GM21723 (cell line): ENCODE measurements around the gene ABLIM2.

ENCODE experiments used
- ATAC-seq: cut with Tn5 transposase; IDR thresholded peaks from one replicate; pipeline ENCODE4 v1.9.1; 2021; ENCODE audit warnings: mild to moderate bottlenecking, moderate library complexity; ENCODE audit not compliant: unreplicated experiment

Gene ABLIM2

GRCh38 chr4:8010618-8011017 is 148.0 kb downstream of the ABLIM2 start:
- no peak for ATAC-seq

DNA sequence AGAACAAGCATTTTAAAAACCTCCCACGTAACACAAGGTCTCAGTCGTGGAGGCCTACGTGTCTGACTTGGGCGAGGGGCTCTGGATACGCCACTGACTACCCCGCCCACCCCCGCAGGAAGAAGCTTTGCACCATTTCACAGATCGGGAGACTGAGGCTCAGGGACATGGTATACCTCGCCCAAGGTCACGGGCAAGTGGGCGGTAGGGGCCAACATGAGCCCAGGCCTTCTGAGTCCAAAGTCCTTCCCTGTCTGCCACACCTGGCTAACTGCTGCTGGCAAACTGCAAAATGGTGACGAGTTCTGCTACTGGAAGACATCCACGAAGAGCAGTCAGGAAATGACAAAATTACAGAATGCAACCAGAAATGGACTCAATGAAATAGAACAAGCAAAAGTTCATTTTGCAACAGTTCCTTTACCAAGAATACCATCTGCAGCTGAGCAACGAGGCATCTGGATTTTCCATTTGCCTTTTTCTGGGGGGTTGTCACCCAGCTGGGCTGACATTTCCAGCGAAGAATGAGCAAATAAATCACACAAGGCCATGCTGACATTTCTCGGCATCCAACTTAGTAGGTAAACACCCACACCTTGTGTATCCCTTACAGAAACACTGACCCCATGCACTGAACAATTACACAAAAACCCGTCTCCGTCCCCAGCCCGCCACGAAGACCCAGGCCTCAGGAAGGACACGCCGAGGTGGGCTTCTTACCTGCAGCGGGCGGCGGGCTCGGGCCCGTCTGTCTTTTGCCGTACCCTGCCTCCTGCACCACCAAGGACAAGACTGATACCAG is 148.7 kb downstream of the ABLIM2 start:
- no peak for ATAC-seq

DNA sequence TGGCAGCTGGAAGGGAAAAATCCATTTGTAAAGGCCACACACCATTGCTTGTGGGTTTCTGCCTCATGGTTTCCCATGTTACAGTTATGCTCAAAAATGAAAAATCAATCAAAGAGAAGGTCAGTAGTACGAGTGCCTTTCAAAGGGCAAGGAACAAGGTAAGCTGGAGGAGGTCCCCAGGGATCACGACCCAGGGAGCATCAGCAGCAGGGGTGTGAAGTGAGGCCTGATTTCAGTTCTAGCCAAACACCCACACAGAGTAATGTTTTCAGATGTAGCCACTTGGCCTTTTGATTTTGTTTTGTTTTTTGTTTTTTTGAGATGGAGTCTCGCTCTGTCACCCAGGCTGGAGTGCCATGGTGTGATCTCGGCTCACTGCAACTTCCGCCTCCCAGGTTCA is 149.5 kb downstream of the ABLIM2 start:
- ATAC-seq: no peak

GRCh38 chr4:8008391-8008790 is 150.2 kb downstream of the ABLIM2 start:
- no peak for ATAC-seq

DNA sequence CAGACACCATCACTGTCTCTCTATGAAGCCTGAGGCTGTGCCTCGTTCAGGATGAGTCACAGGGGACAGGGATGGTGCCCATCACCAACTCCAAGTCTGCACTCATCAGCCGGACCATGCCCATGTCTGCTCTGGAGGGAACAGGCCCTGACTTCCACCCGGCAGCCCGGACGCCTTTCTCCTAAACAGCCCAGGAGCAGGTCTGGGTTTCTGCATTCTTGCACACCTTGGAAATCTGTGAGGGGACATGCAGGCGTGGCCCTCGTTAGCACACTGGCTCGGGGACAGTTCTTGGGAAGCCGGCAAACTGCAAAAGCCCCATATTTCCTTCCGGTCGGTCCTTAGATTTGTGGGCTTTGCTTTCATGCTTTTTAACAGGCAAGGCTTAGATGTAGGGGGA is 151.0 kb downstream of the ABLIM2 start:
- ATAC-seq: no peak

GRCh38 chr4:8006471-8006870 is 152.1 kb downstream of the ABLIM2 start:
- ATAC-seq: no peak

- no peak for ATAC-seq
Observed at GRCh38 chr4:8005814-8006215, 152.8 kb downstream of the ABLIM2 start.

- no peak for ATAC-seq
Observed at GRCh38 chr4:8005033-8005808, 153.4 kb downstream of the ABLIM2 start.

DNA sequence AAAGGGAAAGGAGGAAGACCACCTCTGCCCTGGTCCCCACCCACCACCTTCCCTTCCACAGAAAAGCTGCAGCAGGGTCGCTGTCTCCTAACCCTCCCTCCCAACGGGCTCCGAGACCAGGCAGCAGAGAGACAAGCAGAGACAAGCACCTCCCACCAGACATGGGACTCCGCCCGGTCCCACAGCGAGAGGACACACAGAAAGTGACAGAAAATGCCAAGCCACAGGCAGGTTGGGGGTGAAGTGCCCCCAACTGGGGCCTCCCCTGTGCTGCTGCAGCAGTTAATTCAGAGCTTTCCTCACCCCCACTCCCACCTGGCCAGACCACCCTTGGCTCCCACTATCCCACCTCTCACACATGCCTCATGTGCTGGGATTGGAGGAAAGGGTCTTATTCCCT is 154.5 kb downstream of the ABLIM2 start:
- no peak for ATAC-seq

GRCh38 chr4:8002525-8003309 is 155.9 kb downstream of the ABLIM2 start:
- no peak for ATAC-seq

DNA sequence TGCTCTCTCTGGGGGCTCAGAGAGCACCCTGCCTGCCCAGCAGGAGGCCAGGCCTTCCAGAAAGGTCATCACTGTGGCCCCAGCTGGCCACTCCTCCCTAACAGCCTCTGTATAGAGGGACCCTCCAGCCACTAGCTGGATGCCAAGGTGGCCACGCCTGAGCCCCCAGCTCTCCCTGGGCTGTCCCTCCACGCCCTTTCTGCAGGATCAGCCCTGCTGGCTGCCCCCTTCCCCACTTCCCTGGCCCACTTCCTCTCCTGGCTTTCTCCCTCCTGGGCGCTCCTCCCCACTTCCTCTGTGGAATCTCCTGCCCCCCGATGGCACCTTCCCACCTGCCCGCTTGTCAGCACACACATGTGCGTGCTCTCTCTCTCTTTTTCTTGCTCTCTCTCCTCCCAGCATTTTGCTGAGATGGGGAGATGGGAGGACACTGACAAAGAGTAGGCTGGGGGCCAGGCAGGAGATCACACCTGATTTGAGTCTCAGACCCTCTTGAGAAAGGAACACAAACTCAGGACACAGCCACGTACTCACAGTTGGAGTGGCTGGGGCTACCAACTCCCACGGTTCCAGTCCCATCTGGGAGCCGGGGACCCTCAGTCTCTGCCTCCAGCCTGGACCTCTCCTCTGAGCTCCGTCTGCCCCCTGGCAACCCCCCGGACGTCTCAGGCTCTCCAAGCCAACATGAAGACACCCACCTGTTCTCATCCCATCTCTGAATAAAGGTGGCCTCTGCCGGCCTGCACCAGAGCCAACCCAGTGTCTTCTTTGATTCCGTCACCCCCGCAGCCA is 156.9 kb downstream of the ABLIM2 start:
- ATAC-seq: no peak

GRCh38 chr4:8000721-8001491 is 157.7 kb downstream of the ABLIM2 start:
- no peak for ATAC-seq

DNA sequence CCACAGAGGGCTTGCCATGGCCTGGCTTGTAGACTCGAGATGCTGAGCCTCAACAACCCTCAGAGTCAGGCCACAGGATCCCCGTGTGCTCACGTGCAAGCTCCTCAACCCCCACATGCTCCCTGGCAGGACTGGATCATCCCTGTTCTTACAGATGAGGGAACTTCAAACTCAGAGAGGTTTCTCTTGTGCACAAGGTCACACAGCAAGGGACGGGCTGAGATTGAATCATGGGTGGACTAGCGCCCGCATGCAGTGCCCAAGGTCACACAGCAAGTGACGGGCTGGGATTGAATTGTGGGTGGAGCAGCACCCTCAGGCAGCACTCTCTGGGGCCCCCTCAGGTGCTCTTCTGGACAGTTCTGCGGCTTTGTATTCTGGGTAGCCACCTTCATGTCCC is 158.4 kb downstream of the ABLIM2 start:
- no peak for ATAC-seq

GRCh38 chr4:7999695-8000094 is 158.9 kb downstream of the ABLIM2 start:
- no peak for ATAC-seq

DNA sequence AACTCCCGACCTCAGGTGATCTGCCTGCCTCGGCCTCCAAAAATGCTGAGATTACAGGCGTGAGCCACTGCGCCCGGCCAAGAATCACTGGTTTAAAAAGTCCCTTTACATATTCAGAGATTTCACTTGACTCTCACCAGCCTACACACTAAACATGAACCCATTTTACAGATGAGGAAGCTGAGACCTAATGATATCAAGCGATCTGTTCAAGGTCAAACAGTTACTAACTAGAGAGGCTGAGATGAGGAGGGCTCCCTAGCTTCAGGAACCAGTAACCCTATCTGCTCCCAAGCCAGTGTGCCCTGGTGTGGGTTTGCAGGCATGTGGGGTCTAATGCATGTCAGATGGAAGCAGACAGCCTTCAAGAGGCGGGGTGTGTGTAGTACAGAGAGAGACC is 159.3 kb downstream of the ABLIM2 start:
- ATAC-seq: no peak

GRCh38 chr4:7998447-7998846 is 160.2 kb downstream of the ABLIM2 start:
- ATAC-seq: no peak

DNA sequence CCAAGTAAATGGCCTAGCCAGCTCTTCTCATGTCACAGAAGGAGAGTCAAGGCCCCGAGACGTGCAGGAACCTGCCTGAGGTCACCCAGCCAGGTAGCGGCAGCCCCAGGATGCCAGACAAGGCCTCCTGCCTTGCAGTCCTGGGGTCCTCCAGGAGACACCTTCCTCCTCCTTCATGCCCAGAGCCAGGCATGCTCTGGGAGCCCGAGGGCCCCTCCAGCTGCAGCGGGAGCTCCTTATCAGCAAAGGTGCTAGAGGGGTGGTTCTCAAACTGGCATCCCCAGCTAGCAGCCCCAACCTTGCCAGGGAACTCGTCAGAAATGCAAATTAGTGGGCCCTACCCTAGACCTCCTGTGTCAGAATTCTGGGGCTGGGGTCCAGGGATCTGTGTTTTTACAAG is 162.7 kb downstream of the ABLIM2 start:
- no peak for ATAC-seq

- ATAC-seq: no peak
Observed at GRCh38 chr4:7995135-7995534, 163.5 kb downstream of the ABLIM2 start.

DNA sequence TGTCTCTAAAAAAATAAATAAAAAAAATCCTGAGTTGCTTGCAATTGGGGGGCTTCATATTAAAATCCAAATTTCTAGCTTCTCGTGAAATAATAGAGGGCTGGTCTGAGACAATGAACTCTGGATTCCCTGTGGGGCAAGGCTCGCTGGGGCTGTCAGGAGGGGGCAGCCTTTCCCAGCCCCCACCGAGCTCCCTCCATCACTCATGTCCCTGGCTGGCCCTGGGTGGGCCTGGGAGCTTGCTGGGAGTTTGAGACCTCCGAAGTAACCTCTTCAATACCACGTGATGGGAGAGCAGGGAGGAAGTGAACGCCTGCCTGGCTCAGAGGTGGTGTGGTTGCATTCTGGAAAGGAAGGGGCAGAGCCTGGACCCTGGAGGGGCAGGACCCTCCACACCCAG is 164.9 kb downstream of the ABLIM2 start:
- no peak for ATAC-seq

DNA sequence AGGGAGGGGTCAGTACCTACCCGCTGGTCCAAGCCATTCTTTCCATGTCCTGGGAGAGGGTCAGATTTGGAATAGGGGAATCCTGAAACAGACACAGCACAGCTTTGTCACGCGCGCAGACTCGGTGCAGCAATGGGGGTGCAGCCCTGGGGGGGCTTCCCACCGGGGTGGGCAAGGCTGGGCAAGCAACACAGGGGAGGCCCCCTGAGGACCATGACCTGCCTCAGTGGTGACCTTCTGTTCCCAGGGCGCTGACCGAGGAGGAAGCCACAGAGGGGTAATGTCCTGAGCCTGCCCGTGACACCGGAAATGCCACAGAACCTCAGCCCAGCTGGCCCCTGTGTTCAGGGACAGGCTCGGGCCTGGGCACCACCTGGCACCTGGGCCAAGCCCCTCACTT is 165.8 kb downstream of the ABLIM2 start:
- no peak for ATAC-seq
